ENCODE results near the gene ETV1.
A peak's percentile ranks its signal among the peaks of the same experiment; 100 is the strongest.
"Not testable (repeated sequence)": the region's sequence is repeated elsewhere in the genome, so short reads cannot be mapped to it uniquely, and the experiment has no call there.

ETV1 gene

GRCh38 chr7:13932131-13932530 lies 57.3 kb downstream of the ETV1 start:
- no peak overlapping the region for H2AFZ ChIP-seq (ENCODE audit: low read length)
- H3F3A ChIP-seq (ENCODE audit: low read depth), result no peaks in the 10 kb centered on the region
- no peak overlapping the region for H3K9ac ChIP-seq (ENCODE audit: low read depth, low read length, poor library complexity, severe bottlenecking)
- H3K9me3 ChIP-seq (ENCODE audit: insufficient read depth, low read depth, low read length), result no peaks in the 10 kb centered on the region
- TF ChIP-seq EZH2phosphoT487 (IDR thresholded peaks at IDR 0.05; ENCODE audit: borderline replicate concordance) (no peak), CTCF (conservative IDR thresholded peaks at IDR 0.05; ENCODE audit: low read length) (no peak)
- no peaks in the 10 kb centered on the region for H4K20me1 ChIP-seq (ENCODE audit: insufficient read depth, low read length, poor library complexity, severe bottlenecking)
- H3K4me1 ChIP-seq (ENCODE audit: insufficient read depth, low read length, poor library complexity, severe bottlenecking), result no peaks in the 10 kb centered on the region
- H3K79me2 ChIP-seq (ENCODE audit: insufficient read depth, low read length), result no peaks in the 10 kb centered on the region
- no peaks in the 10 kb centered on the region for H3K9me2 ChIP-seq (replicated peaks; ENCODE audit: low read depth, low read length)
- no peak overlapping the region for H3K4me3 ChIP-seq (ENCODE audit: low read length, poor library complexity, severe bottlenecking)
- no peak overlapping the region for H3K4me2 ChIP-seq (ENCODE audit: low read depth, low read length, poor library complexity, severe bottlenecking)
- no peaks in the 10 kb centered on the region for H3K27me3 ChIP-seq (ENCODE audit: insufficient read depth, low read length, poor library complexity, severe bottlenecking)
- no peaks in the 10 kb centered on the region for H3K36me3 ChIP-seq (ENCODE audit: insufficient read depth, low read length)

GRCh38 chr7:13921062-13921461 lies 68.4 kb downstream of the ETV1 start:
- Histone ChIP-seq H3K9me3 (ENCODE audit: insufficient read depth, low read depth, low read length) (no peaks in the 10 kb centered on the region), H3K4me3 (ENCODE audit: low read length, poor library complexity, severe bottlenecking) (no peak overlapping the region)
- TF ChIP-seq CTCF (conservative IDR thresholded peaks at IDR 0.05; ENCODE audit: low read length) (no peak), EZH2phosphoT487 (IDR thresholded peaks at IDR 0.05; ENCODE audit: borderline replicate concordance) (no peak)

GRCh38 chr7:13920053-13920697 lies 69.3 kb downstream of the ETV1 start:
- Histone ChIP-seq H3K4me1 (ENCODE audit: insufficient read depth, low read length, poor library complexity, severe bottlenecking) (peaks cover 3% of the 10 kb centered on the region), H3K9ac (ENCODE audit: low read depth, low read length, poor library complexity, severe bottlenecking) (no peak overlapping the region), H3K36me3 (ENCODE audit: insufficient read depth, low read length) (no peaks in the 10 kb centered on the region), H2AFZ (ENCODE audit: low read length) (peak overlapping the region; percentile 80), H3K4me3 (ENCODE audit: low read length, poor library complexity, severe bottlenecking) (peak overlapping the region; percentile 33), H3K9me3 (ENCODE audit: insufficient read depth, low read depth, low read length) (no peaks in the 10 kb centered on the region), H3K9me2 (replicated peaks; ENCODE audit: low read depth, low read length) (no peaks in the 10 kb centered on the region), H3K27me3 (ENCODE audit: insufficient read depth, low read length, poor library complexity, severe bottlenecking) (no peaks in the 10 kb centered on the region), H3F3A (ENCODE audit: low read depth) (no peaks in the 10 kb centered on the region), H3K79me2 (ENCODE audit: insufficient read depth, low read length) (no peaks in the 10 kb centered on the region), H4K20me1 (ENCODE audit: insufficient read depth, low read length, poor library complexity, severe bottlenecking) (no peaks in the 10 kb centered on the region), H3K4me2 (ENCODE audit: low read depth, low read length, poor library complexity, severe bottlenecking) (peak overlapping the region; percentile 50)
- no peak for TF ChIP-seq EZH2phosphoT487 (IDR thresholded peaks at IDR 0.05; ENCODE audit: borderline replicate concordance)

More at GRCh38 chr7:13921062-13921461, 68.4 kb downstream of the ETV1 start:
- no peaks in the 10 kb centered on the region for H3K36me3 ChIP-seq (ENCODE audit: insufficient read depth, low read length)
- no peaks in the 10 kb centered on the region for H3K9me2 ChIP-seq (replicated peaks; ENCODE audit: low read depth, low read length)
- H3K4me1 ChIP-seq (ENCODE audit: insufficient read depth, low read length, poor library complexity, severe bottlenecking), result peaks cover 3% of the 10 kb centered on the region
- no peaks in the 10 kb centered on the region for H3K79me2 ChIP-seq (ENCODE audit: insufficient read depth, low read length)
- H4K20me1 ChIP-seq (ENCODE audit: insufficient read depth, low read length, poor library complexity, severe bottlenecking), result no peaks in the 10 kb centered on the region
- no peak overlapping the region for H3K9ac ChIP-seq (ENCODE audit: low read depth, low read length, poor library complexity, severe bottlenecking)
- no peaks in the 10 kb centered on the region for H3K27me3 ChIP-seq (ENCODE audit: insufficient read depth, low read length, poor library complexity, severe bottlenecking)
- H3K4me2 ChIP-seq (ENCODE audit: low read depth, low read length, poor library complexity, severe bottlenecking), result no peak overlapping the region
- no peaks in the 10 kb centered on the region for H3F3A ChIP-seq (ENCODE audit: low read depth)
- no peak overlapping the region for H2AFZ ChIP-seq (ENCODE audit: low read length)

- not testable (repeated sequence) for H3K9me2 ChIP-seq (replicated peaks; ENCODE audit: low read depth, low read length); H3K9me3 ChIP-seq (ENCODE audit: insufficient read depth, low read depth, low read length); H3K4me2 ChIP-seq (ENCODE audit: low read depth, low read length, poor library complexity, severe bottlenecking); H3K4me1 ChIP-seq (ENCODE audit: insufficient read depth, low read length, poor library complexity, severe bottlenecking); H2AFZ ChIP-seq (ENCODE audit: low read length); H4K20me1 ChIP-seq (ENCODE audit: insufficient read depth, low read length, poor library complexity, severe bottlenecking); H3K27me3 ChIP-seq (ENCODE audit: insufficient read depth, low read length, poor library complexity, severe bottlenecking); H3K4me3 ChIP-seq (ENCODE audit: low read length, poor library complexity, severe bottlenecking); H3K79me2 ChIP-seq (ENCODE audit: insufficient read depth, low read length); H3K36me3 ChIP-seq (ENCODE audit: insufficient read depth, low read length); H3K9ac ChIP-seq (ENCODE audit: low read depth, low read length, poor library complexity, severe bottlenecking); H3F3A ChIP-seq (ENCODE audit: low read depth)
Measured at GRCh38 chr7:13918333-13918732, 71.1 kb downstream of the ETV1 start.

- H4K20me1 ChIP-seq (ENCODE audit: insufficient read depth, low read length, poor library complexity, severe bottlenecking); H3K9ac ChIP-seq (ENCODE audit: low read depth, low read length, poor library complexity, severe bottlenecking); H3K79me2 ChIP-seq (ENCODE audit: insufficient read depth, low read length); H3K4me1 ChIP-seq (ENCODE audit: insufficient read depth, low read length, poor library complexity, severe bottlenecking); H3K36me3 ChIP-seq (ENCODE audit: insufficient read depth, low read length); H3K9me3 ChIP-seq (ENCODE audit: insufficient read depth, low read depth, low read length); H3K4me2 ChIP-seq (ENCODE audit: low read depth, low read length, poor library complexity, severe bottlenecking); H3F3A ChIP-seq (ENCODE audit: low read depth); H3K9me2 ChIP-seq (replicated peaks; ENCODE audit: low read depth, low read length); H2AFZ ChIP-seq (ENCODE audit: low read length); H3K4me3 ChIP-seq (ENCODE audit: low read length, poor library complexity, severe bottlenecking); H3K27me3 ChIP-seq (ENCODE audit: insufficient read depth, low read length, poor library complexity, severe bottlenecking): not testable (repeated sequence)
Measured at GRCh38 chr7:13917103-13917502, 72.4 kb downstream of the ETV1 start.
